PC-3 (cell line): ENCODE data around the gene C1orf198.

ENCODE experiments used
- CTCF ChIP-seq: fragments of 300-600 bp; sonication (generic); conservative IDR thresholded peaks from 2 replicates; pipeline ENCODE4 v1.5.1; 2017; ENCODE audit warnings: antibody characterized with exemption, low read depth, mild to moderate bottlenecking, low read length
- EZH2 ChIP-seq: fragments of 300-600 bp; sonication (generic); IDR thresholded peaks from one replicate; pipeline ENCODE4 v1.6.1; 2017; ENCODE audit warnings: antibody characterized with exemption, mild to moderate bottlenecking, low read length; ENCODE audit not compliant: unreplicated experiment
- EZH2phosphoT487 ChIP-seq: fragments of 300-600 bp; sonication (generic); IDR thresholded peaks from 2 replicates; pipeline ENCODE4 v1.6.1; 2018; ENCODE audit warnings: mild to moderate bottlenecking, antibody characterized with exemption, low read length, borderline replicate concordance

GRCh38 chr1:230832476-230832875 lies 35.8 kb downstream of the C1orf198 start:
- TF ChIP-seq CTCF (no peak), EZH2 (no peak), EZH2phosphoT487 (no peak)
